GM12891 (cell line): ENCODE measurements around the gene MXI1.

Experiments
- POLR2A ChIP-seq: IDR thresholded peaks from 2 replicates; pipeline ENCODE4 v1.6.1; 2011; ENCODE audit warnings: low read depth, low read length, control low read depth
- POLR2AphosphoS5 ChIP-seq: IDR thresholded peaks from 2 replicates; pipeline ENCODE4 v1.6.1; 2011; ENCODE audit warnings: low read depth, low read length, control low read depth
- POU2F2 ChIP-seq: IDR thresholded peaks from 2 replicates; pipeline ENCODE4 v1.6.1; 2011; ENCODE audit warnings: low read depth, mild to moderate bottlenecking, control low read depth, low read length, moderate library complexity
- SPI1 ChIP-seq: IDR thresholded peaks from 2 replicates; pipeline ENCODE4 v1.6.1; 2011; ENCODE audit warnings: low read depth, low read length, control low read depth
- TAF1 ChIP-seq: IDR thresholded peaks from 2 replicates; pipeline ENCODE4 v1.6.1; 2011; ENCODE audit warnings: low read depth, low read length, control low read depth

DNA sequence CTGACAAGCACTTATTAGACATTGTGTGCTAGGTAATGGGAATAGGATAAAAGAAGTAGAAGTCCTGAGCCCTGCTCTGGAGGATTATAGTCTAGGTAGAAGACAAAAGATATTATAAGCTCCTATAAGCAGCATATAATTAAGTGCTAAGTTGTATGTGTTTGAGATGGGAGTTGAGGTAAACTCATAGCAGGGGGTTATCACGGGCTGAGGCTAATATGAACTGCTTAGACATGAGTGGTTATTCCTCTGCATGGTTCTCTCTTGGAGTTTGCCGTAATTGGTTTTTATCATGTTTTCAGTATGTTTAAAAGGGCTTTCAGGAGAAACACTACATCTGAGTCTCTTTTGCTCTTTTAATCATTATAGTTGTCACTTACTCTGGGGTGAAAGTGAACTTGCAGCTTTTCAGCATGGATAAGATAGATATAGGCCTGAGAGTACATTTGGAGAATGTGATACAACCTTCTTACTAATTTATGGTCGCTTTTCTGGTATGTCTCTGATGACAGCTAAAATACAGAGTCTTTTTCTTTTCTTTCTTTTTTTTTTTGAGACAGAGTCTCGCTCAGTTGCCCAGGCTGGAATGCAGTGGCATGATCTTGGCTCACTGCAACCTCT is 58.3 kb downstream of the MXI1 start:
- TF ChIP-seq POLR2A = no peak
- no peak for TF ChIP-seq POLR2AphosphoS5
- no peak for TF ChIP-seq SPI1
- no peak for TF ChIP-seq TAF1
- no peak for TF ChIP-seq POU2F2
